ENCODE data around the gene TMEM100.
A peak's percentile ranks its signal among the peaks of the same experiment; 100 is the strongest.

Gene TMEM100

GRCh38 chr17:55743103-55743679 lies 20.5 kb upstream of the TMEM100 start:
- no peak for DNase-seq

GRCh38 chr17:55742272-55743102 lies 19.8 kb upstream of the TMEM100 start:
- peak; percentile 49 for DNase-seq

GRCh38 chr17:55741356-55741700 lies 18.7 kb upstream of the TMEM100 start:
- DNase-seq = no peak

GRCh38 chr17:55740511-55741355 lies 18.1 kb upstream of the TMEM100 start:
- DNase-seq = no peak

DNA sequence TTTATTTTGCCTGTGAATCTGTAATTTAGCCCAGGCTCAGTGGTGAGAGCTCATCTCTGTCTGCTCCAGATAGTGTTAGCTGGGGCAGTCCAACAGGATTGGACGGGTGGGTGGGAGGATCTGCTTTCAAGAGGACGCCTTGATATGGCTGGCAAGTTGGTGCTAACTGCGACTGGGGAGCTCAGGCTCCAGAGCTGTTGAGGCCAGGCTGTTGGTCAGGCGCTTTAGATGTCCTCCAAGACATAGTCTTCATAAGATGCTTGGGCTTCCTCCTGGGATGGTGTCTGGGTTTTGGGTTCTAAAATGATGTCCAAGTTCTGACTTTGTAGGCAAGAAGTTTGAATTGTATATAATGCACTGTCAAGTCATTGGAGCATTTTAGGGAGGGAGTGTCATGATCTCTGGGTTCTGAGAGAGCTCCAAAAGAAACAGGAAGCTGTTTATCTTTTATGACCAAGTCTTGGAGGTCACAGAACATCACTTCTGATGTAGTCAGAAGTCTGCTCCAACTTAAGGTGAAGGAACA lies 15.4 kb upstream of the TMEM100 start:
- DNase-seq = peak; percentile 22

DNA sequence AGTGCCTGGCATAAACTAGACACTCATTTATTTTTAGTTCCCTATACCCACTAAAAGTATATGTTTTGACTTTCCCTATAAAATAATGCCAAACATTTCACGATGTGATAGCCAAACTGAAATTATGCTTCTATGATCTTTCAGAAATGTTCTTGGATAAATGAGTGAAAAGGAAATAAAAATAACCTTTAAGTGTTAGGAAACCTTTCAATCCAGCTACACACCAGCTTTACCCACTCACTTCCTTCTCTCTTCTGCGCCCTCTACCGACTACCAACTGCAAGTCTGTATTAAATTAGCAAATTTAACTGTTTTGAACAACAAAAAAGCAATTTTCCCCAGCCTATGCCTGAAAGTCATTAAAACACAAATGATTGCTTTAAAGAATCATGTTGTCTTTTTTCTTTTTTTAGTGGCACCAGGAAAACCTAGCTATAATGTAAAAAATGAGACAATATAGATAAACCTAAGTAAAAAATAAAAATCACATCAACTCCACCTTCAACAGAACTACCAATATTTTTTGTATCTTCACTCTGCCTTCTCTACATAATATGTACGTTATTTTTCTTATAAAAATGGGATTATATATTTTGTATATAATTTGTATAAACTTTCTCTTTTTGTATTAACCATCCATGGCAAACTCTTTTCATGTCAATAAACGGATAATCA lies 13.2 kb upstream of the TMEM100 start:
- DNase-seq = peak; percentile 56

- DNase-seq = no peak
Observed at GRCh38 chr17:55734128-55734781, 11.6 kb upstream of the TMEM100 start.

DNA sequence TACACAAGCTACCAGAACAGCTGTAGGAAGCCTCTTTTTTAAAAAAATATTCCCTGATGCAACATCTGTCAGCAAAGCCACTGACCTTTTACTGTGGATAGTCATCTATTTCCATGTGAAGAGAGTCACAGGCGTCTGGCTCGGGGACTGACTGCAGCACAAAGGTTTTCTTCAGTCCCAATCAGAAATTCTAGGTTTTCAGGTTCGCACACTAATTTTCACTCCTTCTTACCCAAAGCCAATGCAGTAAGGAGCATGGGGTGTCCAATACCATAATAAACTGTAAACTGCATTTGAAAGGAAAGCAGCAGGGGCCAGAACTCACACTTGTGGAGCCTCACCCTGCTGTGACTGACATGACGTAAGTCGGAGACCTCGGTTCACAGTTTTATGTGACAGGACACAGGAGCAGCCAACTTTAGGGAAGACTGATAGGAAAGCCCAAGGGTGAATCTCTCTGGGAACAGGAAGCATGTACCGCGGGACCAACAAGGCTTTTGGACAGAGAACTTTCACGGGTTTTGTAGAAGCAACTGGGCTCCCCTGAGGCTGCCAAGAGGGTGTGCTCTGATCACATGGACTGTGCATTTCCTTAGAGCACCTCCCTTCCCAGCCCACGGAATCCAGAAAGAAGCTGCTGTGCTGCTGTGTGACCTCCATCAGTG lies 9.1 kb upstream of the TMEM100 start:
- DNase-seq = peak; percentile 51

- no peak for DNase-seq
Observed at GRCh38 chr17:55730808-55731207, 8.1 kb upstream of the TMEM100 start.

DNA sequence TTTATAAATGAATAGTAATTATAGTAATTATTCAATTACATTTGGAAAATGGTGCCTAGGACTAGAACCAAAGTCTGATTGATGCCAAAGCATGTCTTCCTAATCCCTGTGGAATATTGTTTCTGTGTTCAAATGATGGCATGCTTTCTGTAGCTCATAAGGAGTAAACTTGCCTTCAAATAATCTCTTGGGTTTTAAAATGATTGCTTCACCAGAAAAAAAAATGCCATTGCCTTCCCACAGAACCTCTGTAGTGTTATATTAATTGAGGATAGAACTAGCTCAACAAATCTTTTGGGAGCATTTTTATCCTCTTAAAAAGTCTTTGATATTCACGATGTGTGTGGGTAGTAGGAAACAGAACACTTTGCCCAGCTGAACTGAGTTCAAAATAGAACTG lies 7.7 kb upstream of the TMEM100 start:
- DNase-seq = no peak

- DNase-seq = no peak
Observed at GRCh38 chr17:55729484-55729883, 6.8 kb upstream of the TMEM100 start.

DNA sequence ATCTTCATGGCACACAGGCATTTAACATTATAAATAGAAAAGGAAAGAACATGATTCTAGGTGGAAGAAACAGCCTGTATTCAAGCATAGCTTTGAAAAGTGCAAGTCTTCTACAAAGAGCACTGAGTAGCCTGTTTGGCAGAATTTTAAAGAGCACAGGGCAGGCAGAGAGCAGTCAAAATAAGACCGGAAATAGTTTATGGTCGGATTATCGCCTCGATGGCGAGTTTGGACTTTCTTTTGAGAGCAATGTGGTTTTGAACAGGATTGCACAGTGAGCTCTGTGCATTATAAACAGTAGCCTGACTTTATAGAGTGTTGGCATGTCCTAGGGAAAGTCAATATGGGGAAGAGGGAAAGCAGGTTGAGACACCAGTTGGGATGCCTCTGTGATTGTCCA lies 6.2 kb upstream of the TMEM100 start:
- DNase-seq = peak; percentile 28

DNA sequence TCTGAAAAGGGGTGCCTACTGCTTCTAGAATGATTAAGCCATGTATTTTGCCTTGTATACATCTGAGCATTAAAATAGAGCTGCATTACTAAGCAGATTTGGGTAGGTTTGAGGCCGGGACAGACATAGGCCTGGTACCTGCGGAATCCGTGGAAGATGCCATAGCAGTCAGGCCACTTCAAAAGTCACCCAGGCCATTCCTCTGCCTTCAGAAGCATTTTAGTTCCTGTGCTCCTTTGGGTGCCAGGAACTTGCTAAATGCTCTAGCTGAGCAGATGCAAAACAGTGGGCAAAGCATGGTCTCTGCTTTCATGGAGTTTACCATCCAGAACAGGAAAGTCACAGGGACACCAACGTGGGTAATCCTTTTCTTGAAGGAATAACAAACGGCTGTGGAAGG lies 5.7 kb upstream of the TMEM100 start:
- DNase-seq = no peak

- no peak for DNase-seq
Observed at GRCh38 chr17:55727920-55728319, 5.3 kb upstream of the TMEM100 start.

GRCh38 chr17:55727275-55727674 lies 4.6 kb upstream of the TMEM100 start:
- DNase-seq = no peak

- DNase-seq = no peak
Observed at GRCh38 chr17:55726440-55726839, 3.8 kb upstream of the TMEM100 start.

- DNase-seq = no peak
Observed at GRCh38 chr17:55723488-55723848, 804 bp upstream of the TMEM100 start.

GRCh38 chr17:55722016-55722736 lies 488 bp downstream of the TMEM100 start:
- no peak for DNase-seq

DNA sequence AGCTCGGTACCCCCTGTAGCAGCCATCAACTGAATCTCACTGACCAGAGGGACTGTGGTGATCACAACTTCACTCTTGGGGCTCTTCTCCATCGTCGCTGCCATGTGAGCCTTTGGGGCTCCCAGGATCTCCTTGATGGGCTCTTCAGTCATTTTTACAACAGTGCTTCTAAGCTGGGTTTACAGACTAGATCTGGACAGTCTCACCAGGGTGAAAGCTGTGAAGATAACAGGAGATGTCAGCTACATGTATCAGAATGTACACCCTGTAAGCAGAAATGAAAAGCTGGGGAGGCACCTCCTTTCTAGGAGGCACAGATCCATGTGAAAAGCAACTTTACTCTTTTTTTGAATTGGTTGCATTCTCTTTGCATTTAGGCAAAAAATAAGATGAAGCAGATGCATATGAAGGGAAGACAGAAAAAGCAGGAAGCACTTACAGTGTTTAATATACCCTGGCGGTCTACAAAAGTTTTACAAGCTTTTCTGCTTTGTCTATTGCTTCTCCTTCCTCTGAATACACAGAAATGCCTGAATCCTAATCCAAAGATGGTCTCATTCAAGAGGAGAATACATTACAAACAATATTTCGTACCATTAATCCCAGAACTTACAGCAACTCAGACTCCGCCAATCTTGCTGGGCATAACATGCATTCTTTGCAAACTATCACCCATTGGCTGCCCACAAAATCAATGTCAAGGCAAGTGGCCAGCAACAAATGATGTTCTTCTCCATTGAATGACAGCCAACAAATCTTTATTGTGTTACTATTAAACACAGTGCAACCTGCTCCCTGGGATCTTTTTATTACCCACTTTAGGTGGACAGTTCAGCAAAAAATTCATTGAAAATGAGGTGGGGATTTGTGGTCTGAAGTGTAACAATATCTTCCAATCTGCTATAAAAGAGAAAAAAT lies 1.5 kb downstream of the TMEM100 start:
- no peak for DNase-seq
